ENCODE measurements around the gene ESD.
"Not testable (repeated sequence)": the region's sequence is repeated elsewhere in the genome, so short reads cannot be mapped to it uniquely, and the experiment has no call there.

The ESD gene

GRCh38 chr13:46795321-46795720 lies 1.6 kb downstream of the ESD start:
- DNase-seq (ENCODE audit: low read depth), result no peak

DNA sequence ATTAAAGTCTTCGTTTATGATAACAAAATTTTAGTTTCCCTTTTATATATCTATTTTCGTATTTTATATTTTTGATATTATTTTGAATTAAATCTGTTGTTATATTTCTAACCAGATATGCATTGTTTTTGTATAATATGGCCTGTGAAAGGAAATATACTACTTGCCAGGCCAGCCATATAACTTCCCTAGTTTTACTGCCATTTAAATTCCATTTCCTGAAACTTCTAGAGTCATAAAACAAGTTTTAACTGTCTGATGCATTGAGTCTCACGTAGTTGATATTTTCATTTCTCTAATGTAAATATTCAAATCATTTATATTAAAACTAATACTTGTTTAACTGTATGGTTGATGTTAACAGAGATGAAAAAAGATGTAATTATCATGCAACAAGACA lies 13.5 kb downstream of the ESD start:
- no peak for DNase-seq (ENCODE audit: low read depth)

- no peak for DNase-seq (ENCODE audit: low read depth)
These were observed 14.3 kb downstream of the ESD start for GRCh38 chr13:46782691-46783090.

DNA sequence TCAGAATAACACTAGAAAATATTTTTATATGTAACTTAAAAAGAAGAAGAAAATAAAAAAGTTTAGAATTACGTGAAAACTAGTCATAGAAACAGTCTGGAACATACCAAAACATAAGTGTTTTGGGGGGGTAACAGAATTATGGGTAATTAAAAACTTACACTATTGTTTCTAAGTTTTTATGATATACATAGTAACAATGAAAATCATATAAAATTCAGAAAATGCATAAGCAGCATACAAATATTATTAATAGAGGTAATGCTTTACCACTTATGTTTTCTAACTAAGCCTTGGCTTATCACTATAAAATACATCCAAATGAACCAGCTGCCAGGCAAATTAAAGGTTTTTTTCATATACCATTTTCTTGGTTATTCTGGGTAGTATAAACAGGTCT lies 14.9 kb downstream of the ESD start:
- DNase-seq (ENCODE audit: low read depth), result no peak

DNA sequence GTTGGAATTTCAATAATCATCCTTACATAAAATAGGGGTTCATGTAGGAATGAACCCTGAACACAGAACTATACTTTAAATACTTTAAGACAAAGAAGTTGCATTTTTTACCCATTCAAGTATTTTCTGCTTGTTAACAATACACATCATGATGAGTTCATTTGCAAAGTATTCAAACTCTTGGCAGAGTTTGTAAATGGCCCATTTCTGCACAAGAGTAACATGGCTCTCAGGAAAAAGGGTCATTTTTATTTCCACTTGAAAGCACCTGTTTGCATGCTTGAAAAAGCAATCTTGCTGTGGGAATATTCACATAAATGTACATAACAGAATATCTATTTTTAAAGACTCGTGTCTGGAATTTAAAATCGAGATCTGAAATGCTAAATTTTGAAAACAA lies 18.1 kb downstream of the ESD start:
- no peak for DNase-seq (ENCODE audit: low read depth)

GRCh38 chr13:46778095-46778494 lies 18.9 kb downstream of the ESD start:
- DNase-seq (ENCODE audit: low read depth), result no peak

DNA sequence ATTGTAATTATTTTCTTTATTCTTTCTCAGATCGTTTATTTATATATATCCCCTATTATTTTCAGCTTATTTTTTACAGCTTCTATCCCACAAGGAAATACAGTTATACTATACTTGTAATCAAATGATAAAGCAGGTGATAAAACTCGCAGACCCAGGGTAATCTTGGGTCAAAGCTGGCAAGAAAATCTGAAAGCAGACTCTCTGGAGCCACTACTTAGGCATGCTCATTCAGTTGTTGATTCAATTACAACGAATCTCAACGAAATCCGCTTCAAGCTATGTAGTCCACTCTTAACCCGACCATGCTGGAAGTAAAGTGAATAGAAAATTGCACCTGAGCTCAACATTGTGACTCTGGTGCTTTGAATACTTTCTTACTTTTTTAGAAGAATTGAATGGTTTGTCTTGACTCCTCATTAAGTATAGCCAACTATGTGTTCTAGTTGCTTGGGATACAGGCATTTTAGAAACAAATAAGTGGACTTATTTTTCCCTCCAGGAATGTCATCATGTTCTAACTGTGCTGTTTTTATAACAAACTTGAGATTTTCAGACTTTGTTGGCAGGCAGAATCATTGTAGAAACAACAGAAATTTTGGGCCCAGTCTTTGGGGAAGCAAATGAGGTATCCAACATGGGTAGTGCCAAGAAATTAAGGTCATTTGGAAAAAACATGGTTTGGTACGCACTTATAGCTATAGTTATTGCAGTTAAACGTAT lies 21.4 kb downstream of the ESD start:
- DNase-seq (ENCODE audit: low read depth), result no peak

DNA sequence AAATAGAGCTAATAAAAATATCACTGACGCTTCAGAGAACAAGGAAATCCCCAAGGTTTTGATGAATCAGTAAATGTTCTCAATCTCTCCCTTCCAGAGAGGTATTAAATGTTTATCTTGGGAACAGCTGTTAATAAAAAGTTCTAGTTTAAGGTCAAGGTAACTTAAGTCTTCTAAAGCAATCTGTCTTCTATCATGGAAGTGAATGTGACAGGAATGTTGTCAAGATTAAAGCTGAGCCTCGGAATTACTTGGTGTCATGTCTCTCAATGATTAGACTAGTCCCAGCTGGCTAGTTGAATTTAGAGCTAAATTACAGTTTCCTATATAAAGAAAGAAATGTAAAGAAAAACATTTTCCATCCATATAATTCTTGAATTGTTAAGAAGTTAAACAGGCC lies 23.4 kb downstream of the ESD start:
- DNase-seq (ENCODE audit: low read depth), result no peak

DNA sequence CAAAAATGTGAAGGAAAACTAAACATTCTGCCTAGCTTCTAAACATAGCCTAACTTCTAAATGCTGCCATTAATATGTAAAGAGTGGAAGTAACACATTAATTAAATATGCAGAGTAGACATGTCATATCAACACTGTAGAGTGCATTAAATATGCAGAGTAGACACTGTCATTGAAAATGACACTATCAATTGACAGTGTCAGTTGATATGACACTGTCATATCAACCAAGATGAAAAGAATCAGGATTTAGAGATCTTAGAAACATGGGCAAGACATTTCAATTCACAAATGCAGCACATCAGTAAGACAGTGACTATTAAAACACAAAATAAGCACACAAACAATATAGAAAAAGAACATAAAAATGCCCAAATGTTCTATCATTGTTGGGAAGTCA lies 25.3 kb downstream of the ESD start:
- DNase-seq (ENCODE audit: low read depth), result no peak

- not testable (repeated sequence) for DNase-seq (ENCODE audit: low read depth)
These were observed 27.0 kb downstream of the ESD start for GRCh38 chr13:46769925-46770324.

DNA sequence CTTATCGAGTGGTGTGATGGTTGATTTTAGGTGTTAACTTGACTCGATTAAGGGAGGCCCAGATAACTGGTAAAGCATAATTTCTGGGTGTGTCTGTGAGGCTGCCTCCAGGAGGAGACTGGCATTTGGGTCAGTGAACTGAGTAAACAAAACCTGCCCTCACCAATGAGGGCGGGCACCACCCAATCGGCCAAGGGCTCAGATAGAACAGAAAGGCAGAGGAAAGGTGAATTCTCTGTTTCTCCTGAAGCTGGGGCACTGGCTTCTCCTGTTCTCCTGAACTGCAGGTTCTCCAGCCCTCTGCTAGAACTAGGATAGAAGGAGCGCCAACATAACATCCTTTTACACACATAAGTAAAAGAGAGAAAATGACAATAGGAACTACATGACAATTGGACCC lies 35.1 kb downstream of the ESD start:
- DNase-seq (ENCODE audit: low read depth), result no peak

- DNase-seq (ENCODE audit: low read depth), result no peak
These were observed 35.8 kb downstream of the ESD start for GRCh38 chr13:46761174-46761573.

- no peak for DNase-seq (ENCODE audit: low read depth)
These were observed 37.1 kb downstream of the ESD start for GRCh38 chr13:46759846-46760245.

DNA sequence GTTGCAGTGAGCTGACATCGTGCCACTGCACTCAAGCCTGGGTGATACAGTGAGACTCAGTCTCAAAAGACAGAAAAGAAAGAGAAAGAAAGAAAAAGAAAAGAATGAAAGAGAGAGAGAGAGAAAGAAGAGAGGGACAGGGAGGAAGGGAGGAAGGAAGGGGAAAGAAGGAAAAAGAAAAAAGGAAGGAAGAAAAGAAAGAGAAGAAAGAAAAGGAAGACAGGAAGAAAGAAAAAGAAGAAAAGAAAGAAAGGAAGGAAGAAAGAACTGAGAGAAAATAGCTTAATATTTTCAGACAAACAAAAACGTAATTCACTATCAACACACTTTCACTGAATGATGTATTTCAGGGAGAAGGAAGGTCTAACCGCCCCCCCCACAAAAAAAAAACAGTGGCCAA lies 39.3 kb downstream of the ESD start:
- no peak for DNase-seq (ENCODE audit: low read depth)

- no peak for DNase-seq (ENCODE audit: low read depth)
These were observed 40.0 kb downstream of the ESD start for GRCh38 chr13:46756977-46757376.

DNA sequence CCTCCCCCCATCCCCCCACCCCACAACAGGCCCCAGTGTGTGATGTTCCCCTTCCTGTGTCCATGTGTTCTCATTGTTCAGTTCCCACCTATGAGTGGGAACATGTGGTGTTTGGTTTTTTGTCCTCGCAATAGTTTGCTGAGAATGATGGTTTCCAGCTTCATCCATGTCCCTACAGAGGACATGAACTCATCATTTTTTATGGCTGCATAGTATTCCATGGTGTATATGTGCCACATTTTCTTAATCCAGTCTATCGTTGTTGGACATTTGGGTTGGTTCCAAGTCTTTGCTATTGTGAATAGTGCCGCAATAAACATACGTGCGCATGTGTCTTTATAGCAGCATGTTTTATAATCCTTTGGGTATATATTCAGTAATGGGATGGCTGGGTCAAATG lies 41.5 kb downstream of the ESD start:
- DNase-seq (ENCODE audit: low read depth), result not testable (repeated sequence)

- DNase-seq (ENCODE audit: low read depth), result no peak
These were observed 42.1 kb downstream of the ESD start for GRCh38 chr13:46754812-46755211.

DNA sequence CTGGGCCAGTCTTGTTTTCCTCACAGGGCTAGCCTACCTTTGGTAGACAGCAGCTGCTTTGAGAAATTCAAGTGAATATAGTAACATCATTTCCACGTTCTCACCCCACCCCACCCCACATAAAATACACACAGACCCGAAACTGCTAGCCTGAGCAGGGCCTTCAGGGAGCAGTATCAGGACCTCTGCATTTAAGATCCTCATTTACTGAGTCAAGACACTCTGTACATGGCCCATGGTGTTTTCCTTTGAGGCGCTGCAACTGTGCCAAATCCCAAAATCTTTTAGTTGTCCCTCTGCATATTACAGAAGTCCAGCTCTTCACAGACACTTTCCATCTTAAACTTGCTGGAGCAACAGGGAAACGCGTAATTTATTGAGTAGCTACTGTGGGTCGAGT lies 43.0 kb downstream of the ESD start:
- DNase-seq (ENCODE audit: low read depth), result no peak

DNA sequence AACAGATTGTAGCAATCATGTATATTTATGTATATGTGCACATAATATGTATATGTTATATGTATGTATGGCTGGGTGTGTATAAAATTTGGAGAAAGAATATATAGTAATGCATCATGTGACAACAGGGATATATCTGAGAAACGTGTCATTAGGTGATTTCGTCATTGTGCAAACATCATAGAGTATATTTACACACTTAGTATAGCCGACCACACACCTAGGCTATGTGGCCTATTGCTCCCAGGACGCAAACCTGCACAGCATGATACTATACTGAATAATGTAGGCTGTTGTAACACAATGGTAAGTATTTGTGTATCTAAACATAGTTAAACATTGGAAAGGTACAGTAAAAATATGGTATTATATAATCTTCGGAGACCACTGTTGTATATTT lies 43.8 kb downstream of the ESD start:
- DNase-seq (ENCODE audit: low read depth), result no peak

DNA sequence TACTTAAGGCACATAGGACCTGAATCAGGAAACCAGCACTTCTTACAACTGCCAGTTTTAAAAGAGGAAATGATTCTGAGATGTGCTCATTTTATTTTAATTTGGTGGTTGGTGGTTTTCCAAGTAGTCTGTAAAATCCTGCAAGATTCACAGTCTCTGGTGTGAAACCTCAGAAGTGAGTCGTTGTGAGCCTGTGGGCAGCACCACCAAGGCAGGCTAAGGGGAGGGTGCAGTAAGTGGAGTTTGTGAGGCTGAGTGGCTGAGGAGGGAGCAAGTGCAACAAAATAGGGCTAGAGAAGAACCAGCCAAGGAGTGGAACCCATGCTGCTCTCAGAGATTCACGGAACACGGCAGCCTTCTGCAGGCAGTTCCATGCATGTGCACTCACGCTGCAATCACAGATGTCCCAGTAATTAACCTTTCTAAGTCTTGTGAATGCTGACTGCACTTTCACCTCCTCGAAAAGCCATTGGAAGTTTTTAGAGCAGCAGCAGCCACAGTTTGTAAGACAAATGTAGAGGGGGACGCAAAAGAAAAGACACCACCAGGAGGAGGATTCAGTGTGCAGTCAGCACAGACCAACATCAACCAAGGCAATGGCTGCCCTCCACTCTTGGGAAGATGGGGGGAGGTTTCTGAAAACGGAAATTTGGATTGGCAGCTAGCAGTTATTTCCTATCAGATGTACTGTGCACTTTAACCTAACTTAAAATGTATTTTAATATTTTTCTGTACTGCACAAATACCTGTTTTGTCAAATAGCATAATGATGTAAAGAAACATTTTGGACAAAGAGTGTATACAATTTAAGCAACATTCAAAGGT lies 44.9 kb downstream of the ESD start:
- peak; percentile 51 for DNase-seq (ENCODE audit: low read depth)

GRCh38 chr13:46749951-46750350 lies 47.0 kb downstream of the ESD start:
- no peak for DNase-seq (ENCODE audit: low read depth)

- no peak for DNase-seq (ENCODE audit: low read depth)
These were observed 48.7 kb downstream of the ESD start for GRCh38 chr13:46748300-46748699.

GRCh38 chr13:46747031-46747820 lies 49.7 kb downstream of the ESD start:
- DNase-seq (ENCODE audit: low read depth), result no peak
